ENCODE data around the gene MAD1L1.

DNA sequence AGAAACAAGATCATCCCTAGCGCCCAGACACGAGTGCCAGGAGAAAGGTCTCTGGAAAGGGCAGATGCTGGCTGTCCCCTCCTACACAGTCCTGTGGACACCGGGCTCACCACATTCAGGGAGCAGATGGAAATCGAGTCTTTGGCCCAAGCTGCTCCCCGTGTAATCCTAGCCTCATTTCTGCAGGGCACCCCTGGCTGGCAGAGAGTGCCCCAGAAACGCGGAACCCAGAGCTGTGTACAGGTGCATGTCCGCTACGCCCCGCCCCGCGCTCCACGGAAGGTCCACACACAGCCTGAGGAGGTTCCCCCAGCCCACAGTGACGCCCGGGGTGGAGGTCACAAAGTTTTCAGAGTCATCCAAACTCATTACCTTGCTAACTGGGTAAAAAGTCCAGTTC, 202.8 kb downstream of the MAD1L1 start:
- TF ChIP-seq, protein P1, sequence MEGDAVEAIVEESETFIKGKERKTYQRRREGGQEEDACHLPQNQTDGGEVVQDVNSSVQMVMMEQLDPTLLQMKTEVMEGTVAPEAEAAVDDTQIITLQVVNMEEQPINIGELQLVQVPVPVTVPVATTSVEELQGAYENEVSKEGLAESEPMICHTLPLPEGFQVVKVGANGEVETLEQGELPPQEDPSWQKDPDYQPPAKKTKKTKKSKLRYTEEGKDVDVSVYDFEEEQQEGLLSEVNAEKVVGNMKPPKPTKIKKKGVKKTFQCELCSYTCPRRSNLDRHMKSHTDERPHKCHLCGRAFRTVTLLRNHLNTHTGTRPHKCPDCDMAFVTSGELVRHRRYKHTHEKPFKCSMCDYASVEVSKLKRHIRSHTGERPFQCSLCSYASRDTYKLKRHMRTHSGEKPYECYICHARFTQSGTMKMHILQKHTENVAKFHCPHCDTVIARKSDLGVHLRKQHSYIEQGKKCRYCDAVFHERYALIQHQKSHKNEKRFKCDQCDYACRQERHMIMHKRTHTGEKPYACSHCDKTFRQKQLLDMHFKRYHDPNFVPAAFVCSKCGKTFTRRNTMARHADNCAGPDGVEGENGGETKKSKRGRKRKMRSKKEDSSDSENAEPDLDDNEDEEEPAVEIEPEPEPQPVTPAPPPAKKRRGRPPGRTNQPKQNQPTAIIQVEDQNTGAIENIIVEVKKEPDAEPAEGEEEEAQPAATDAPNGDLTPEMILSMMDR (conservative IDR thresholded peaks at IDR 0.05), result no peak
- no peak for TF ChIP-seq ZFX (IDR thresholded peaks at IDR 0.05)

All from C4-2B (cell line).